IPS DF 19.7 (cell line): ENCODE results near the gene FRMD4A.

ENCODE experiments used
- DNase-seq: peaks from one replicate; pipeline ENCODE4 v3.0.0-alpha.2; 2013; ENCODE audit warnings: low read depth, low spot score

Gene FRMD4A

GRCh38 chr10:13820964-13821337, 509.8 kb downstream of the FRMD4A start:
- DNase-seq = no peak

DNA sequence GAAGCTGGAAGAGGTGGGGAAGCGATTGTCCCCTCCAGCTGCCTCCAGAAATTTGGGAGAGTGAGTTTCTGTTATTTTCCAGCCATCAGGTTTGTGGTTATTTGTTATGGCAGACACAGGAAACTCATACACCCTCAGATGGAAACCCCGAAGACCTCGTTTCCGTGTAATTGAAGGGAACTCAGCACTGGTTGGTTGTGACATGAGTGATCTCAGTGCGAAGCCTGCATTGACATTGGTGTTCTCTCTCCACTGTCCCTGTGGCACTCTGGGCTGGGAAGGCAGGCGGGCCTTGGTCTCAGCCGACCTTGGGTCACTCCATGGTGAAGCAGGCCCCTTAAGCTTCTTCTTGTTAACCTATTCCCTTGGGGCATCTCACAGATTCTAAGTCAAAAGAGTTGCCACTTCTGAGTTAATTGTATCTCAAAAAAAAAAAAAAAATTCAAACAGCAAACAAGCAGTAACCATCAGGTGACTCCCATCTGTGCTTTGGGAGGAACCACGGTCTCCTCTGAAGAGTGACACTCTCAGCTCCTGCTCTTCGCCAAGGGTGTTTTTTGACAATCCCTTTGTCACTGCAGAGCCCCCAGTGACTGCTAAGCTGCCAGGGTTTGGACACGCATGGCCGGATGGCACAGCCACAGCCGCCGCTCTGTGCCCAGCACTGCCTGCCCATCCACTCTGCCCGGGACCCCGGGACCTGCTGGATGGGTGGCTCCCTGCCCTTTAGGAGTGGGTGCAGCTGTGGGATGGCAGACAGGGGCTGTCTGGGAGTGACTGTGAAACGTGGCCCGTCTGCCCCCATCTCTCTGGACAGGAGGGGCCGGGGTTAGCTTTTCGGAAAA, 510.4 kb downstream of the FRMD4A start:
- no peak for DNase-seq

DNA sequence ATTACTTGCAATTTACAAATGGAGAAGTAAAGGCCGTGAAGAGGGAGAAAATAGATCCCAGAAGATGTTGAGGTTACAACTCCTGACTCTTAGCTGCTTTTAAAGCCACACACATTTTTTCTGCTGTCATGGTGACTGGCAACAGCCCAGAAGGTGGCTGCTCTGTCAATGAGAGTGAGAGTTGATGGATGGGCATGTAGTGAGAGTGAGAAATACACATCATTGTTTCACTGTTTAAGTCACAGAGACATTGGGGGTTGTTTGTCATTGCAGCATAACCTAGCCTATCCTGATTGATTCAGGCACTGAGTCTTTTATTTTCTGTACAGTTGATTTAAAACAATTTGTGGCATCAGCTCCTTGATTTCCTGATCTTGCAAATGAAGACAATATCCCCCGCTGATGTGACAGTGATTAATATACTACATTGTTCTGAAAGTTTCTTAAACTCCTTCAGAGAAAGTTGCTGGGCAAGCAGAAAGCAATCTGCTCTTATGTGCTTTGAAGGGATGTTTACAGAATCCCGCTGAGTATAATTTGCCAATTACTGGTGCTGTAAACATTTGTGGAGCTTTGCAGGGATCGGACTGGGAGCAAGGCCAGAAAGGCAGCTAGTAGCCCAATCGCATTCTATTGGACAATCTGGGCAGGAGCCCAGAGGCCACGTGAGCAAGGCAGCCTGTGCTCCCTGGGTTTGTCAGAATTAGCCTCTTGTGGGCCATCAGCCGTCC, 514.4 kb downstream of the FRMD4A start:
- DNase-seq = no peak

GRCh38 chr10:13815756-13816155, 515.0 kb downstream of the FRMD4A start:
- DNase-seq = no peak

- no peak for DNase-seq
Measured at GRCh38 chr10:13813550-13813949, 517.2 kb downstream of the FRMD4A start.

DNA sequence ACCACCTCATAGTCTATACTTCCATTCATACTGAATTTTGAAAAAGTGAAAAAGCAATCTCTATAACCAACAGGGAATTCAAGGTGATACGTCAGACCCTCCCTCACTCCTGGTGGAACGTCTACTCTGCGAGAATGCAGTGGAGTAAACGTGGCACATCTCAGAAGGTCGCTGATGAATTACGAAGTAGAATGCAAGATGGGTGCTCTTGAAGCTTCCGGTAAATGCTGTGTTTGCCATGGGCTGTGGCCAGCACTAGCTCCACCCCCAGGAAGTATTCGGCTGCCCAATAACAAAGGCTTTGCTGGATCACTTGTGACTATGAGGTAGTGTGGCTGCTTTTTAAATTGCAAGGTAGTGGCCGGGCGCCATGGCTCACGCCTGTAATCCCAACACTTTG, 517.9 kb downstream of the FRMD4A start:
- no peak for DNase-seq

- DNase-seq = no peak
Measured at GRCh38 chr10:13810568-13810967, 520.2 kb downstream of the FRMD4A start.

- DNase-seq = no peak
Measured at GRCh38 chr10:13809427-13809826, 521.3 kb downstream of the FRMD4A start.

- DNase-seq = no peak
Measured at GRCh38 chr10:13808556-13809391, 522.0 kb downstream of the FRMD4A start.

DNA sequence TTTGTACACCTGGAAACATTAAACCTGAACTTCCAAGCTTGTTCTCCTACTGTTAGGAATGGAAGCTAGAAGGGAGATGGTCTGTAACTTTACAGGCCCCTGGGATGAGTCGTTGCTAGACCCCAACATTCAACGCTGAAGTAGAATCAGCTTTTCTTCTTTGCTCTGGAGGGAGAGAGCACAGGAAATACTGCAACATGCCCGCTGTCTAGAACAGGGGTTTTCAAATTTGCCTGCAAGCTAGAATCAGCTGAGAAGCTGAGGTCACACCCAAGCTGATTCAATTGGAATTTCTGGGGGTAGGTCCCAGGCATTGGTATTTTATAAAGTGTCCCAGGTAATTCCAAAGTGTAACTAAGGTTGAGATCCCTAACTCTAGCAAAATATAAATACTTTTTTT, 524.3 kb downstream of the FRMD4A start:
- DNase-seq = no peak

GRCh38 chr10:13803566-13804554, 526.9 kb downstream of the FRMD4A start:
- DNase-seq = no peak

- DNase-seq = no peak
Measured at GRCh38 chr10:13801907-13802288, 528.8 kb downstream of the FRMD4A start.

DNA sequence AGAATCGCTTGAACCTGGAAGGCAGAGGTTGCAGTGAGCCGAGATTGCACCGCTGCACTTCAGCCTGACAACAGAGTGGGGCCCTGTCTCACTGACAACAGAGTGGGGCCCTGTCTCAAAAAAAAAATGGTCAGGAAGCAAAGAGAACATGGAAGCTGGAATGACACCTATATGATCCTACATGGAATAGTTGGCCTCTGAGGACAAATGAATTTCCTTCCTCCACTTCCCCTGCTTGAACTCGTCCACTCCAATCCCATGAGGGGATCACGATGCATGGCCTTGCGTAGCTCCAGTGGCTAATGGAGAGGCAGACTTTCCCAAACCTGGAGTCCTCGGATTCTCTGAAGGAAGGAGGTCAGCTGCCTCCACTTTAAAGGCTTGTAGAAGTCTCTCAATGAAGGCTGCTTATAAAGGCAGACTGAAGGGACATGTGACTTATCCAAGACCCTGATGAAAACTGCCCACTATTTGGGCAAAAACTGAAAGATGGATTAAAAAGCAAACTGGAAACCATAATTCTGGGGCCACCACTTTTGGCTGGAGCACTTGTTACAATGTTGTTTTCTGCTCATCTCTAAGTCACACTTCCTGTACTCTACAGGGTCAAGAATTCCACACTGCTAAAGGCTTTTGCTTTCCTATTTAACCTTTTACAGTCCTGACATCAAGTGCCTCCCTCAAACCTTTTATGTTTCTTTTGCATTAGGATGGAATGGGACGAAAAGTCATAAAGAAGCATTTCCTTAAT, 529.4 kb downstream of the FRMD4A start:
- no peak for DNase-seq

- DNase-seq = no peak
Measured at GRCh38 chr10:13797164-13797563, 533.6 kb downstream of the FRMD4A start.

DNA sequence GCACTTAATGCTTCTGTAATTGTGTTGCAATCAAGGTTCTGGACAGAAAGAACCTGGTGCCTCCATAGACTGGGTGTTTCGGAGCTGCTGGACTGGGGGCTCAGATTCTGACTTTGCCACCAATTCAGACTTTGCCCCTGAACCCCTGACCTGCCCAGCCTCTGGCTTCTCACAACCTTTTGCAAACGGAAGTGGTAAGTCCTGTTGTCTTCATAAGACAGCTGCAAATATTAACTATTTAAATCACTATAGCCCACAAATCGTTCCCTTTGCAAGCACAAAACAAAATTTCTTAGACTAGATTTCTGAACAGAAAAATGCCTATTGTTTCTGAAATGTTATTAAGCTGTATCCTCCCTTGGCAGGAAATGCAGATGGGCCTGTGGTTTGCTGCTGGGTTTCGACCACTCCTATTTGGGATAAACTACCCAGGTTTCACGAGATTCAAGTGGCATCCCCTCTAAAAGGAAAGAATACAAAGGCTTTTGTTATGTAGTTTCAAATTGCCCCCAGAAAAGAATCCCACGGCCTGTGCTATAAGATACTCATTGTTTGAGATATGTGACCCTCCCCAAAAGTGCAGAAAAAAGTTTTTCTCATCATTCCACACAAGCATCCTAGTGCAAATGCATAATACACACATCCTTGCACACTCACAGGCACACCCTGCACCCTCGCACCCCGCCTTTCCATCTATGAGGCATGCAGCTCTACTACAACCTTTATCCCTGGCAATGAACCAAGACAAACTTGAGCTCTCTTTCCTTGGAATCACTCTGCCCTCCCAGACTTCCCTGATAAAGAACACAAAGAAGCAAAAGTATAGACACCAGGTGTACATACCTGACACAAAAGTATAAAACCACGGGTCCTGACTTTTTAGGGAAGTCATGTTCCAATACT, 534.8 kb downstream of the FRMD4A start:
- DNase-seq = no peak

DNA sequence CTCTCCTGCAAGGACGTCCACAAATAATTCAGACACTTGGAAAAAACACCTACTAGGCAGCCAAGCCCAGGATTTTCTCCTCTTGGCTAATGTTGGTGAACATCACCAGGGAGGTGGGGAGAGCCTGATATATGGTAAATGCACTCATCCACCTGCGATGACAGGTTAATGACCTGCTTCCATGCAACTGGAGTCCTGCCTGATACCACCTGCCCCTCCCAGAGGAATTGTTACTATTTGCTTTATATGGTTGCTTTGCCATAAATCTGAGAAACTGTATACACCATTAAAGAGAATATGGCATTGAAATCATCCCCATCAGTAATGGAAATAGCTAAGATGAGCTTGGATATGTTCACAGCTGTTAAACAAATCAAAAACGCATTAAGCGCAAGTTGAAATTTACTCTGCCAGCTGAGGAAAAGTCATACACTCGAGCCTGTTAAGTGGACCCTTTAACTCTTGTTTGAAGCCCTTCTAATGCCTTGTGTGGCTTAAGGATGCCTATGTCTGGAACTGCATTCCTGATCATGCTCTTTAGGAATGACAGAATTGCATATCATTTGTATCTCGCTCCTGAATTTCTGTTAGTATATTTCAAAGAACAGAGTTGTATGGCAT, 535.6 kb downstream of the FRMD4A start:
- no peak for DNase-seq

GRCh38 chr10:13792006-13792405, 538.7 kb downstream of the FRMD4A start:
- DNase-seq = no peak

- no peak for DNase-seq
Measured at GRCh38 chr10:13791483-13791882, 539.2 kb downstream of the FRMD4A start.

DNA sequence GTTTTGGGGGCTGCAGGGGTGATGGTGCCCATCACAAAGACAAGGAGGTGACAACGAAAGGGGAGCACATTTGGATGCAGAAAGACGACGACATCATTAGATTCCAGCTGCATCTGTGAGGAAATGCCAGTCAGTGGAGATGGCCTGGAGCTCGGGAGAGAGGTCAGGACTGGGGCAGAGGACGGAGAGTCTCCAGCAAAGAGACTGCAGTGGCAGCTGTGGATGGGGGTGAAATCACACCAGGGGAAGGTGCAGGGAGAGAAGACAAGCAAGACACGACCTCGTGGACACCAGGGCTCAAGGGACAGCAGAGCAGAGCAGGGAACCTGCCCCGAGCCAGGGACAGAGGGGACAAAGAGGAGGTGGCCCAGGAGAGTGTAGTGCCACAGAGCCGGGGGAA, 540.5 kb downstream of the FRMD4A start:
- DNase-seq = no peak
